Stimulated activated CD8-positive, alpha-beta memory T cell treated with anti-CD3 and anti-CD28 coated beads, Interleukin-12 subunit alpha, Interleukin-12 subunit beta, amount 100 ng/mL, for 24 hours (primary cell): ENCODE measurements around the gene DTHD1.

ENCODE experiments used
- DNase-seq: peaks from one replicate; pipeline ENCODE4 v3.0.0-alpha.2; 2020; ENCODE audit errors: extremely low read depth

DTHD1 gene

DNA sequence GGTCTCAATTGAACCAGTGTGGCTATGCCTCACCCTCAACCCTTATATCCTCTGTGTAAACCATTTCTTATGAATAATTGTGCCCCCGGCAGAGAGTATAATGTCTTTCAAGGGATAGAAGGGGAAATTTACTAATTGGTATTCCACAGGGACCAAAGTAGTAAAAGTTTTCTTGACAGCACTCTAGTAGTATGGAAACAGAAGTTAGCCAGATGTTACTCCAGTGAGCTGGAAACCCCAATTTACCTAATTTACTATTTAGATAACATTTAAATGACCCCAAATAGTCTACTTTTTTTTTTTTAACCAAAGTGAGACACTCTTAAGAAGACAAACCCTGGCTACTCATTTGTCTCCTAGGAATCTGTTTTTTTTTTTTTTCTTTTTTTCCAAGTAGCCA lies 32.3 kb downstream of the DTHD1 start:
- DNase-seq, result no peak

- DNase-seq, result no peak
These were observed 35.2 kb downstream of the DTHD1 start for GRCh38 chr4:36316607-36317006.

GRCh38 chr4:36317721-36318120 lies 36.3 kb downstream of the DTHD1 start:
- DNase-seq, result no peak

DNA sequence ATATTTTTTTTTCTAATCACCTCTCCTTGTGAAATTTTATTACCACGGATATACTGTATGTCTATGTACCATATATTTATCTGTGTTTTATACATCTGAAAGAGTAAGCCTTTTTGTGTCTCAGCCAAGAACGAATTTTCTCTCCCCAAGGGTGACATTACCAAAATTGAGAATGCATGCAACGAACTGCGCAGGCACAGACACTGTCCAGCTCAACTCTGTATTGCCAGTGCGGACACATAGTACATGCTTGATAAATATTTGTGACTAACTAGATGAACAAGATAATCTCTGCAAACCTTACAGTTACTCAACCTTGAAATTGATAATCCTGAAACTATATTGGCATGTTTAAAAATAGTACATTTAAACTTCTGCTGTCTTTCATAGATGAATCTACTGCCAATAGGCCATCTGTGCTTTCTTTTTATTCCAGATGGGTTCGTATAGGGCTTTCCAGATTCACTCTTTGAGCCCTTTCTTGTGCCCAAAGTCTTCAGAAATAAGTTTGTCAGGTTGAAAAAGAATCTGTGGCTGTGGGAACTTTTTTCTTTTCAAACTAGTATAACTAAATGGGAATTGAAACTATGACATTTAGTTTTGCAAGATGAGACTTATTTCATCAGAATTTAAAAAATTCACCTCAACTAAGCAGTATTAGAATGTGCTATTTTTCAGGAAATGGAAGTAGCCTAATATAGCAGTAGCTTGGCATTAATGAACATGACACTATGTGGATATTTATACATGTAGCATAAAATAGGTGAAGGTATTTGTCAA lies 38.9 kb downstream of the DTHD1 start:
- no peak for DNase-seq

DNA sequence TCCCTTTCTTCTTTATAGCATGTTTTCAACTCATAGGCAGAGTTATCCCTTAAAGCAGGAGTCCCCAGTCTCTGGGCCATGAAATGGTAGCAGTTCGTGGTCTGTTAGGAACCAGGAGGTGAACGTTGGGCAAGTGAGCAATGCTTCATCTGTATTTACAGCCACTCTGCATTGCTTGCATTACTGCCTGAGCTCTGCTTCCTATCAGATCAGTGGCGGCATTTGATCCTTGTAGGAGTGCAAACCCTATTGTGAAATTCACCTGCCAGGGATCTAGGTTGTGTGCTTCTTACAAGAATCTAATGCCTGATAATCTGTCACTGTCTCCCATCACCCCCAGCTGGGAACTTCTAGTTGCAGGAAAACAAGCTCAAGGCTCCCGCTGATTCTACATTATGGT lies 39.8 kb downstream of the DTHD1 start:
- DNase-seq, result no peak

- no peak for DNase-seq
These were observed 41.5 kb downstream of the DTHD1 start for GRCh38 chr4:36322921-36323354.

- no peak for DNase-seq
These were observed 42.5 kb downstream of the DTHD1 start for GRCh38 chr4:36323816-36324419.

DNA sequence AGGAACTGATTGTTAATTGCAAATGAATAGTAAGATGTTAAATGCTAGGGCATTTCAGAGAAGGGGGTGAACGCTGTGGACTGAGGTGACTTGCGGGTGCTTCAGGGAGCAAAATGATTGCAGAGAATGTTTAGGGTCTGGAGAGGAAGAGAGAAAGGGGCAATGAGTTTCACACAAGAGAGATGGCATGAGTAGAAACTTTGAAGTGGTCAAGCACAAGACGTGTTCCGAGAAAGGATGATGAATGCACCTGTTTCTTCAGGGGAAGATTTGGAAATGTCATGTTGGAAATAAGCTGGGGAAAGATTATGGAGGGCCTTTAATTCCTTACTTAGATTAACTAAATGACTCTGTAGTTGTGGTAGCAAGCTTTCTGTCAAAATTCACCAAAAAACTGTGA lies 43.4 kb downstream of the DTHD1 start:
- no peak for DNase-seq

DNA sequence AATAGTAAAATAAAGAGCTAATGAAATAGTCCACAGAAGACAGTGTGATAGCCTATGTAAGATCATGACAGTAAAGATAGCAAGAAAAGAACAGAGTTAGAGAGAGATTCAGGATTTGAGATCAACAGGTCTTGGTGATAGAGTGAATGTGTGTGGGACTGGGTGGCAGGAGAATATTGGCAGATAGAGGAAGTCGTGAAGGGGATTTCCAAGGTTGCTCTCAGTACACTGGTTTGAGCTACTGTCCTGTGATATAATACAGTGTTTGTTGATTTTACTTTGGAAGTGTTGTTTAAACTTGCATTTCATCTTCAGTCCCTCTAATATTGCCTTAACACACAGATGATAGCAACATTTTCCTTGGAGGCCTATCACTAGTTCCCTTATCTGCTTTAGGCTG lies 44.1 kb downstream of the DTHD1 start:
- DNase-seq, result no peak

DNA sequence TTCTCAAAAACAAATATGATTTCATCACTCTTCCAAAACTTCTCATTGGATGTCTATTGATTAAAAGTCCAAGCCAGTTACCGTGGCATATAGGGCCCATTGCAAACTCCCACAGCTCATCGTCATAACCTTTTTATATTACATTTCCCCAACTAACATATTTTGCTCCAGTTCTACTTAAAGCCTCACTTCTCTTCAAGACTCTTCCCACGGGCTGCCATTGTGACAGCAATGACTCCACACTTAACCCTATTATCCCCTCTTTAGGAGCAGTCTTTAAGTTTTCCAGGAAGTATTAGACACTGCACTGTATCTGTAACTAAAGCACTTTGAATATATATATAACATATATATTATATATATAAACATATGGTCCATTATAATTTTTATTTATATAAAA lies 44.5 kb downstream of the DTHD1 start:
- DNase-seq, result no peak

DNA sequence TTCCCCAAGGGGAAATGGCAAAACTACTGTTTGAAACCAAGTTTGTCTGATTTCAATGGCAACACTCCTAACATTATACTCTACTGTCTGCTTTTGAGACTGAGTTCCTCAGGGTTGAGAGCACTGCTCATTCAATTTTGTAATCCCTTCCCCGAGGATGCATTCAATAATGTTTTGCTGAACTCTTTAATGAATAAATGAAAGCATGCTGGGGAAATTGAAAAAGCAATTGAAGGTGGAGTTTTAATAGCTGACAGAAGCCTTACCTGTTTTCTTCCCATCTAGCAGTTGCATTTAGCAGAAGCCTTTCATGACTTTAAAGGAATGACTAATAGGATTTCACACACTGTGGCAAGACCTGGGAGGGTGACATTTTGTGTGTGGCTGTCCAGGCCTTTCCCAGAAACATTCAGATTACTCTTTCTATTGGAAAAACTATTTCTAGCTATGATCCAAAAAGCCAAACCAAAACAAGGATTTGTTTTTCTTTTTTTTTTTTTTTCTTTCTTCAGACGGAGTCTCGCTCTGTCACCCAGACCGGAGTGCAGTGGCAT lies 45.1 kb downstream of the DTHD1 start:
- no peak for DNase-seq

- no peak for DNase-seq
These were observed 46.0 kb downstream of the DTHD1 start for GRCh38 chr4:36327400-36327799.

DNA sequence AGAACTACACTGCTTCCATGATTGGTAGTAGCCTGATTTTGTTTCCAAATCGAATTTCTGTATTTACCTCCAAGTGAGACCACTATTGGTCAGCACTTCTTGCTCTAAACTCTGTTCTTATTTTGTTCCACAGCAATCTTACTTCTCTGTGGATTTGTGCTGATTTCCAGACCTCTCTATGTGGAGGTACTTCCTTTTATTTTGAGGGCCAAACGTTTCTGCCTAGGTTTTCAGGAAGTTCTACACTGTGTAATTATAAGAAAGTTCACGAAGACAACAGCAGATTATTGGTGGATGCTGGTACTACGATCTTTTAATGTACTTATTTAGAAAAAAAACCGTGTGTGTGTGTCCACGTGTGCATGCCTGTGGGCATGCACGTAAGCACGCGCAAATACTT lies 46.7 kb downstream of the DTHD1 start:
- DNase-seq, result no peak

DNA sequence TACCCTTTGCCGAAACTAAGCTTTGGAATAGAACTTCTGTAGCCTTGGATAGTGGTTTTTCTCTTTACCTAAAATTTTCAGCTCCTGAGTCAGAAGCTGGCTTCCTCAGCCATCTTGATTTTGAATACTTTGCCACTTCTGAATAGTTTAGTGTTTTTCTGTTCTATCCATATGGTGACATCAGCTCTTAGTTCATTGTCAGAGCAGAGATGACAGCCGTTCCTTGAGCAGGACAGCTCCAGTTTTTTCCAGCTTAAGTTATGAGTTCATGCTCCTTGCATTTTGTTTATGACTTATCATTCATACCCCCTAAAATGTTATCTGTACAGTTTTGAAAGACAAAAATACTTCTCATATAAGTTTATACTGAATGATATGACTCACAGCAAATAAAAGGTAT lies 47.8 kb downstream of the DTHD1 start:
- DNase-seq, result no peak

- no peak for DNase-seq
These were observed 49.4 kb downstream of the DTHD1 start for GRCh38 chr4:36330796-36331195.

- DNase-seq, result no peak
These were observed 50.8 kb downstream of the DTHD1 start for GRCh38 chr4:36332023-36332781.

DNA sequence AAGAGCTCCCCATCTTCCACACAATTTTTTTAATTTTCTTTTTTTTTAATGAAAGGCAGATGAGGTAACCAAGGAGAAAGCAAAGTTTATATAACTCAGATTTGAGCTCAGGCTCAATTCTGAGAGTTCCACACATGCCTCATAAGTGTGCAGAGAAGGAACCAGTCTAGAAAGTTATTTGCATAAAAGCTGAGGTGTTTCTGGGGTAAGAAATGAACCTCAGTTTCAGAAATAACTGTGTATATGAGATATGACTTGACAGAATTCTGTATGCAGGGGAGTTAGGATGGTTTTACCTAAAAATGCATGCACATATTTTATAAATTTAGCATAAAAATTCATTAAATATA lies 51.3 kb downstream of the DTHD1 start:
- no peak for DNase-seq

DNA sequence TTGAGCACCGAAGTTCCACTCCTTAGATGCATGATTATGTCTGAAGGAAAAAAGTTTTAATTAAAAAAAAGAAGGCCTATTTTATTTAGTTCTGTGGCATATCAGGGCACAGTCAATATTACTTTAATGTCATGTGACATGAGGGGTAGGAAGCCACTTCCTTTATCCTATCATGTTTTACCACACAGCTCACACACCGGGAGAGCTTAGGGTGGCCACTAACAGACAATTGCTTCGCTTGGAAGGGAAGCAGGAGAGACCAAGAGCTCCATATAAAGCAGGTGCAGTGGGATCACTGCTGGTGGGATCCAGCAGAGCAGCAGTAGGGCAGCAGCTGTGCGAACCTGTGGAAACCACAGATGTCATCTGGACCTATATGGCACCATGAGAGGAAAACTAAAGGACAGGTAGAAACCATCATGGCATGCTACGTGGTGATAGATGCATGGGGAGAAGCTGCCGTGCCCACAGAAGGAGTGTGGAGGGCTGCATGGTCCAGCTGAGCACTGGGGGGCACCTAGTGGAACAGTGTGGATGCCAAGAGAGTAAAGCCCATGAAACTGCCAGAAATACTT lies 52.0 kb downstream of the DTHD1 start:
- DNase-seq, result no peak

- DNase-seq, result no peak
These were observed 56.3 kb downstream of the DTHD1 start for GRCh38 chr4:36337665-36338185.

DNA sequence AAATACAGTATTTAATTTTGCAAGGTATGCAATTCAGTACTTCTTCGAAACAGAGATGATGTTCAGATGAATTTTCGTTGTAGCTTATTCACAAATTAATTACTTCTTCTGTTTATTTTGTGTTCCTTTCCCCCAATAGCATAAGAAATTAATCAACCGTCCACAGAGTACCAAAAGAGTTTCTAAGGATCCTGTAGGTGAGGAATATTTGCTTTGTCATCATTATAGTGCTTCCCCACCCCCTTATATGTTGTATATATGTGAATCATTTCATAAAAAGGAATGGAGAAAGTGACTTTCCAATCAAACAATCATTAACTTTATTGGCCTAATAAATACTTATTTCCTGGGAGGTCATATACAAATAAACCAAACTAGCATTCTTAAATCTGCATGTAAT lies 57.6 kb downstream of the DTHD1 start:
- no peak for DNase-seq

GRCh38 chr4:36341936-36342335 lies 60.5 kb downstream of the DTHD1 start:
- DNase-seq, result no peak

DNA sequence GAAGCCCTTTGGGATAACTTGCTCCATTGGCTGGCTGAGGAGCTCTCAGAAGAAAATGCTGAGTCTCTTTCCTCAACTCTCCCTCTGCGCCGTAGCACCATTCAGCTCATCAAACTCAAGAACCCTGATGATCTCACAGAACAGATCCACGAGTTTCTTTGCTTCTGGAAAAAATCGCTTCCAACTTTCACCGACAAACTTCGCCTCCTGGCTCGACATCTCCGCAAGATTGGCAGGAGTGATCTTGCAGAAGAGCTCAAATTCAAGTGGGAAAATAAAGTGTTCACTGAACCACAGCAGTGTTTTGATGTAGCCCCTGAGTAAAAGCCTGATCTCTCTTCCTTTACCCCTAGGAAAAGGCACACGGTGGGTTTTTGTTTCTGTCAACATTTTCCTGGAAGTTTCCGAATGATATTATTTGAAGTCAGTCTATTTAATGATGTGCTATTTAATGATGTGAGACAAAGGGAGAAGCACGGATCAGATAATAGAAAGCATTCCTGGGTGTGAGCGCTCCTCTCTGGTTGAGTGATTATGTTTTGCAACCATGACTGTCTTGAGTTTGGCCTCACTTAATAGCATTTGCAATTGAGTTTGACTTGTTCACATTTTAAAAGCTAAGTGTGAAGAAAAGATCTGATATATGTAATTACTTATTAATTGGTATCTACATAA lies 62.2 kb downstream of the DTHD1 start:
- DNase-seq, result no peak
